ENCODE results near the gene MARCHF2.

- TF ChIP-seq CTCF (IDR thresholded peaks at IDR 0.05; ENCODE audit: low read length) (no peak), EZH2phosphoT487 (IDR thresholded peaks at IDR 0.05; ENCODE audit: low read length) (no peak), EZH2 (optimal IDR thresholded peaks at IDR 0.05; ENCODE audit: low read depth, low read length) (no peak)
Measured at GRCh38 chr19:8397271-8397670, 15.8 kb upstream of the MARCHF2 start.
